Activated T-cell treated with anti-CD3 and anti-CD28 coated beads, Interleukin-2, amount 50 U/mL, for 48 hours (primary cell): ENCODE measurements around the gene STAT3.
A peak's percentile ranks its signal among the peaks of the same experiment; 100 is the strongest.
"Not testable (repeated sequence)": the region's sequence is repeated elsewhere in the genome, so short reads cannot be mapped to it uniquely, and the experiment has no call there.

Source experiments
- DNase-seq, 2 experiments: peaks; one replicate each; pipeline ENCODE4 v3.0.0-alpha.2; 2020

The STAT3 gene

GRCh38 chr17:42274812-42275526 lies 113.3 kb downstream of the STAT3 start:
- DNase-seq, result peak; percentile 16 to 20

DNA sequence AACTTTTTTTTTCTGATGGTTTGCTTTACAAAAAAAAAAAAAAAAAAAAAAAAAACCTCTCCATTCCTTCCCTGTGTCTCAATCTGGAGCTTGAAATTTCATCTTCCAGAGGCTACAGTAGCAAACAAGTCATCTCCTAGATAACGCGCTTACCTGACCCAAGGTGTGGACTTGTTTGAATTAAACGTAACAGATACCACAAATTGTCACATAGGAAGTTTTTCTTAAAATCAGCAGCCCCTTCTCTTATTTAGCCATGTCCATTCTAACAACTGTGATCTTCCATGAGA lies 114.0 kb downstream of the STAT3 start:
- no peak for DNase-seq

DNA sequence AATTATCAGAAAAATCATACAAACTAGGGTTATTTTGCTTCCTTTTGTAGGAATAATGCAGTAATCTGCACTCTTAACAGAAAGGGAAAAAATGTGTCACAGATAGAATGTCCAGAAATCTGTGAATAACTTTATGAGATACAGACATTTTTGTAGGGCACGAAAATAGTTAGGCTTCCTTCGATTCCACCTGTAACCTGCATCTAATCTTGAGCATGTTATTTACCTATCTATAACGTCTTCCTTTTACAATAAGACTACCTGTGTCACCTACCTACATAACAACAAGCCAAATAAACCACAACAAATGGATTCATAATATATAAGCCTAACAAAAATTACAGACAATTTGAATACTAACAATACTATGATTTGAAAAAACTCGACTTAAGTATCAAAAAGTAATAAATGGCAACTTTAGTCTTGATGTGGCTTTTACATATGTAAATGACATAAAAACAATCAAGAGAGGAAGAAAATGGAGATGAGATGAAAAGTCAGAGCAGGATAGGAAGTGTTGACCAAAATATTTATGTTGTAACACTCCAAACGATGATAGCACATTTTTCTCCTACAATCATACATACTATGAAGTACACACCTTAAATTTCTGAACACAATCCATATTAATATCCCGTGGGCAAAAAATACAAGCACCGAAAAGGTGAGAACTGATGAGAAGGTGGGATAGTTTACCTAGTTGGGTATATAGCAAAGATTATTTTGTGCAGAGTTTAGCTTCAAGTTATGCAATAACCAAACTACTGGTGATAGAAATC lies 114.6 kb downstream of the STAT3 start:
- DNase-seq, result no peak

- peak in 1 of 2 experiments; percentile 14 for DNase-seq
Measured at GRCh38 chr17:42272162-42272907, 115.9 kb downstream of the STAT3 start.

DNA sequence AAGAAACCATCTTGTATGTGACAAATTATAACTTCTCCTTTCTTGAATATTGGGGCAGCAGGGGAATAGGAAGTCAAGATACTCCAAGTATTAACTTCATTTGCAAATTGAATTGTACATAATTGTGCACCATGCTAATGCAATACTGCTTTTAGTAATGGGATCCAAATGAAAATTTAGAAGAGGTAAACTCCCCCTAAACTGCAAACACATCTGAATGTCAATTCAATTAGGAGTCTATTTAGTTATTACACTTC lies 116.5 kb downstream of the STAT3 start:
- no peak for DNase-seq

- peak; percentile 13 to 15 for DNase-seq
Measured at GRCh38 chr17:42271006-42271778, 117.0 kb downstream of the STAT3 start.

- DNase-seq, result peak; percentile 6 to 17
Measured at GRCh38 chr17:42270596-42270995, 117.6 kb downstream of the STAT3 start.

GRCh38 chr17:42270170-42270535 lies 118.1 kb downstream of the STAT3 start:
- DNase-seq, result no peak

DNA sequence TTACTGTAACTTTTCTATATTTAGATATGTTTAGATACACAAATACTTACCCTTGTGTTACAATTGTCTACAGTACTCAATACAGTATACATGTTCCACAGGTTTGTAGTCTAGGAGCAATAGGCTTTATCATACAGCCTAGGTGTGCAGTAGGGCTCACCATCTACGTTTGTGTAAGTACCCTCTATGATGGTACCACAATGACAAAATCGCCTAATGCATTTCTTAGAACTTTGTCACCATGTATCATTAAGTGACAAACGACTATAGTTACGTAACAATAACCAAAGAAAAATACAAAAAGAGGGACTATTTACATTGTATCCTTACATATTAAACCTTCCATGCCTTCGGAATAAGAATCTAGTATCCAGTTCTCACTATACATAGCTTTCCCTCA lies 120.0 kb downstream of the STAT3 start:
- DNase-seq, result no peak

DNA sequence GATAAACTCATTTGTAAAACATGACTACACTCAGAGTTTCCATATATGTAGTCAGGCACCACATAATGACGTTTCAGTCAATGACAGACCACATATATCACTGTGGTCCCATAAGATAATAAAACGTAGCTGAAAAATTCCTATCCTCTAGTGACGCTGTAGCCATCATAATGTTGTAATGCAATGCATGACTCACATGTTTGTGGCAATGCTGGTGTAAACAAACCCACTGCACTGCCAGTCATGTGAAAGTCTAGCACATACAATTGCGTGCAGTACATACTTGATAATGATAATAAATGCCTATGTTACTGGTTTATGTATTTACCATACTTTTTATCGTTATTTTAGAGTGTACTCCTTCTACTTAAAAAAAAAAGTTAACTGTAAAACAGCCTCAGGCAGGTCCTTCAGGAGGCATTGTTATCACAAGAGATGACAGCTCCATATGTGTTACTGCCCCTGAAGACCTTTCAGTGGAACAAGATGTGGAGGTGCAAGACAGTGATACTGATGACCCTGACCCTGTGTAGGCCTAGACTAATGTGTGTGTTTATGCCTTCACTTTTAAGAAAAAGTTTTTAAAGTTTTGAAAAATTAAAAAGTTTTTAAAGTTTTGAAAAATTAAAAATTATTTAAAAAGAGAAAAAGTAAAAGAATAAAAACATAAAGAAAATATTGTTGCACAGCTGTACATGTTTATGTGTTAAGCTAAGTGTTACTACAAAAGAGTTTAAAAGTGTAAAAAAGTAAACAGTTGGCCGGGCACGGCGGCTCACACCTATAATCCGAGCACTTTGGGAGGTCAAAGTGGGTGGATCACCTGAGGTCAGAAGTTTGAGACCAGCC lies 121.1 kb downstream of the STAT3 start:
- DNase-seq, result peak in 1 of 2 experiments; percentile 28

DNA sequence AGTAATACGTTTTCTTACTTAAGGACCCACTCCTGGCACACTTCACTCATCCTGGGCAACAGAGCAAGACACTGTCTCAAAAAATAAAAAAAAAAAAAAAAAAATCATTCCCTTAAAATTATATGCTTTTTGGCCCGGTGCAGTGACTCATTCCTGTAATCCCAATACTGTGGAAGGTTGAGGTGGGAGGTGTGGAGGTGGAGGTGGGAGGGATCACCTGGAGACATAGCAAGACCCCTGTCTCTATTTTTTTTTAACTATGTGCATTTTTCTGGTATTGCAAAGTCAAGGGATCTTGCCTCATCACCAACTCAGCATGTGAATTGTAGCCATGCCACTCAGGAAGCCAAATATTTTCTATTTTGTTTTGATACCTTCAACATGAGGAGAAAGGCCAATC lies 121.8 kb downstream of the STAT3 start:
- peak in 1 of 2 experiments; percentile 14 for DNase-seq

DNA sequence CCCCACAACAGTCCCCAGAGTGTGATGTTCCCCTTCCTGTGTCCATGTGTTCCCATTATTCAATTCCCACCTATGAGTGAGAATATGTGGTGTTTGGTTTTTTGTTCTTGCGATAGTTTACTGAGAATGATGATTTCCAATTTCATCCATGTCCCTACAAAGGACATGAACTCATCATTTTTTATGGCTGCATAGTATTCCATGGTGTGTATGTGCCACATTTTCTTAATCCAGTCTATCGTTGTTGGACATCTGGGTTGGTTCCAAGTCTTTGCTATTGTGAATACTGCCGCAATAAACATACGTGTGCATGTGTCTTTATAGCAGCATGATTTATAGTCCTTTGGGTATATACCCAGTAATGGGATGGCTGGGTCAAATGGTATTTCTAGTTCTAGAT lies 123.9 kb downstream of the STAT3 start:
- not testable (repeated sequence) for DNase-seq
